Muscle layer of colon (tissue), 2 donors: ENCODE measurements around the gene ACOT13.
"Not testable (repeated sequence)": the region's sequence is repeated elsewhere in the genome, so short reads cannot be mapped to it uniquely, and the experiment has no call there.

Source experiments
- H3K27ac ChIP-seq: one replicate; pipeline ENCODE4 v1.7.0; 2013; ENCODE audit warnings: low read depth, mild to moderate bottlenecking, low read length, moderate library complexity
- H3K27me3 ChIP-seq, 2 donors: one replicate each; pipeline ENCODE4 v1.7.0; 2013; ENCODE audit warnings: low read length in 2 of 2, mild to moderate bottlenecking in 2 of 2; ENCODE audit not compliant: insufficient read depth in 2 of 2, control insufficient read depth in 1 of 2
- H3K36me3 ChIP-seq: one replicate; pipeline ENCODE4 v1.7.0; 2013; ENCODE audit warnings: mild to moderate bottlenecking, low read length; ENCODE audit not compliant: insufficient read depth
- H3K4me1 ChIP-seq: one replicate; pipeline ENCODE4 v1.7.0; 2013; ENCODE audit warnings: mild to moderate bottlenecking, low read length; ENCODE audit not compliant: insufficient read depth
- H3K4me3 ChIP-seq, 2 donors: one replicate each; pipeline ENCODE4 v1.7.0; 2013; ENCODE audit warnings: low read length in 2 of 2, low read depth in 1 of 2, mild to moderate bottlenecking in 1 of 2, moderate library complexity in 1 of 2
- H3K9ac ChIP-seq: one replicate; pipeline ENCODE4 v1.7.0; 2013; ENCODE audit warnings: low read length
- H3K9me3 ChIP-seq: one replicate; pipeline ENCODE4 v1.7.0; 2013; ENCODE audit warnings: mild to moderate bottlenecking, low read length
- donor health status: abdominal sarcoma.
- donor health status: Adenocarcinoma of cecum.

The ACOT13 gene

GRCh38 chr6:24740861-24741260 is 74.0 kb downstream of the ACOT13 start:
- Histone ChIP-seq H3K9ac (no peak overlapping the region), H3K27me3 (no peaks in the 10 kb centered on the region), H3K4me3 (no peak overlapping the region), H3K4me1 (no peaks in the 10 kb centered on the region), H3K27ac (no peak overlapping the region), H3K9me3 (no peaks in the 10 kb centered on the region), H3K36me3 (no peaks in the 10 kb centered on the region)

- Histone ChIP-seq H3K4me3 (no peak overlapping the region), H3K36me3 (no peaks in the 10 kb centered on the region), H3K9me3 (no peaks in the 10 kb centered on the region), H3K9ac (no peak overlapping the region), H3K27ac (no peak overlapping the region), H3K4me1 (no peaks in the 10 kb centered on the region), H3K27me3 (no peaks in the 10 kb centered on the region)
These were observed 75.4 kb downstream of the ACOT13 start for GRCh38 chr6:24742216-24742738.

GRCh38 chr6:24743265-24743943 is 76.5 kb downstream of the ACOT13 start:
- Histone ChIP-seq H3K4me3 (no peak overlapping the region), H3K27ac (no peak overlapping the region), H3K9me3 (no peaks in the 10 kb centered on the region), H3K9ac (no peak overlapping the region), H3K27me3 (no peaks in the 10 kb centered on the region), H3K36me3 (no peaks in the 10 kb centered on the region), H3K4me1 (no peaks in the 10 kb centered on the region)

GRCh38 chr6:24743944-24744335 is 77.1 kb downstream of the ACOT13 start:
- H3K9ac ChIP-seq = no peak overlapping the region
- no peaks in the 10 kb centered on the region for H3K4me1 ChIP-seq
- H3K36me3 ChIP-seq = no peaks in the 10 kb centered on the region
- no peak overlapping the region for H3K27ac ChIP-seq
- H3K9me3 ChIP-seq = no peaks in the 10 kb centered on the region
- H3K4me3 ChIP-seq = no peak overlapping the region
- H3K27me3 ChIP-seq = no peaks in the 10 kb centered on the region

GRCh38 chr6:24744911-24745310 is 78.0 kb downstream of the ACOT13 start:
- no peak overlapping the region for H3K4me3 ChIP-seq
- H3K9ac ChIP-seq = no peak overlapping the region
- H3K4me1 ChIP-seq = no peaks in the 10 kb centered on the region
- no peaks in the 10 kb centered on the region for H3K9me3 ChIP-seq
- H3K36me3 ChIP-seq = no peaks in the 10 kb centered on the region
- H3K27me3 ChIP-seq = no peaks in the 10 kb centered on the region
- no peak overlapping the region for H3K27ac ChIP-seq

GRCh38 chr6:24749297-24749696 is 82.4 kb downstream of the ACOT13 start:
- no peak overlapping the region for H3K9ac ChIP-seq
- H3K9me3 ChIP-seq = no peaks in the 10 kb centered on the region
- no peak overlapping the region for H3K4me3 ChIP-seq
- H3K36me3 ChIP-seq = no peaks in the 10 kb centered on the region
- H3K27ac ChIP-seq = no peak overlapping the region
- H3K4me1 ChIP-seq = no peaks in the 10 kb centered on the region
- H3K27me3 ChIP-seq = no peaks in the 10 kb centered on the region

DNA sequence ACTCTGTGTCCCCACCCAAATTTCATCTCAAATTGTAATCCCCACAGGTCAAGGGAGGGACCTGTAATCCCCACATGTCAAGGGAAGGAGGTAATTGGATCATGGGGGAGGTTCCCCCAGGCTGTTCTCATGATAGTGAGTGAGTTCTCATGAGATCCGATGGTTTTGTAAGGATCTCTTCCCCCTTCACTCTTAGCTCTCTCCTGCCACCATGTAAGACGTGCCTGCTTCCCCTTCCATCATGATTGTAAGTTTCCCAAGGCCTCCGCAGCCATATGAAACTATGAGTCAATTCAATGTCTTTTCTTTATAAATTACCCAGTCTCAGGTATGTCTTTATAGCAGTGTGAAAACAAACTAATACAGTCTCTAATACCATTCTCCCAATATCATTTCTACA is 84.0 kb downstream of the ACOT13 start:
- H3K9me3 ChIP-seq, H3K36me3 ChIP-seq, H3K9ac ChIP-seq, H3K4me3 ChIP-seq, H3K4me1 ChIP-seq, H3K27me3 ChIP-seq, H3K27ac ChIP-seq: not testable (repeated sequence)

GRCh38 chr6:24752503-24752902 is 85.6 kb downstream of the ACOT13 start:
- no peaks in the 10 kb centered on the region for H3K4me1 ChIP-seq
- no peak overlapping the region for H3K9ac ChIP-seq
- H3K27me3 ChIP-seq = no peaks in the 10 kb centered on the region
- H3K4me3 ChIP-seq = no peak overlapping the region
- no peaks in the 10 kb centered on the region for H3K36me3 ChIP-seq
- H3K9me3 ChIP-seq = no peaks in the 10 kb centered on the region
- no peak overlapping the region for H3K27ac ChIP-seq

- H3K27me3 ChIP-seq = no peaks in the 10 kb centered on the region
- H3K27ac ChIP-seq = no peak overlapping the region
- H3K4me3 ChIP-seq = no peak overlapping the region
- no peak overlapping the region for H3K9ac ChIP-seq
- no peaks in the 10 kb centered on the region for H3K4me1 ChIP-seq
- no peaks in the 10 kb centered on the region for H3K36me3 ChIP-seq
- H3K9me3 ChIP-seq = no peaks in the 10 kb centered on the region
These were observed 86.1 kb downstream of the ACOT13 start for GRCh38 chr6:24752917-24753492.

DNA sequence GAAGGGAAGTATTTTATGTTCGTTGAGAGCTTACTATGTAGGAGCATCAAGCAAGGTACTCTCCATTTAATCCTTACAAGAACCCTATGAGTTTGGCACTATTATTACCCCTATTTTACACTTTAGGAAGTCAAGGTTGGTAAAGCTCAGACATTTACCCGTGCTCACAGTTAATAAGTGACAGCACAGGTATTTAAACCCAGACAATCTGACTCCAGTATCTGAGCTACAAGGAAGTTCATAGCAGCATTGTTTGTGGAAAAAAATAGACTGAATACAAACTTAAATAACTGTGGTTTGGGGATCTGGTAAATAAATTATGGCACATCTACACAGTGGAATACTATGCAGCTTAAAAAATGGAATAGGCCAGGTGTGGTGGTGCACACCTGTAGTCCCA is 86.7 kb downstream of the ACOT13 start:
- Histone ChIP-seq H3K4me1 (no peaks in the 10 kb centered on the region), H3K9ac (no peak overlapping the region), H3K27me3 (no peaks in the 10 kb centered on the region), H3K4me3 (no peak overlapping the region), H3K27ac (no peak overlapping the region), H3K36me3 (no peaks in the 10 kb centered on the region), H3K9me3 (no peaks in the 10 kb centered on the region)

GRCh38 chr6:24754378-24754777 is 87.5 kb downstream of the ACOT13 start:
- H3K4me1 ChIP-seq, H3K36me3 ChIP-seq, H3K9ac ChIP-seq, H3K4me3 ChIP-seq, H3K27me3 ChIP-seq, H3K9me3 ChIP-seq, H3K27ac ChIP-seq: not testable (repeated sequence)
